ENCODE data around the gene ATG3. TPM values are rescaled to one million over a fixed set of nuclear protein-coding genes. Genes with fewer than 3 reads are reported as not detected.

ATG3 gene
- total RNA-seq, 2 donors from 2014 or later = 45.7 to 73.5 TPM

GRCh38 chr3:112504123-112504522 is 57.6 kb downstream of the ATG3 start:
- WGBS = 85% methylated on average over 3 of the region's 3 CpGs
- Histone ChIP-seq H3K9me3 (no peaks in the 10 kb centered on the region), H3K36me3 (no peaks in the 10 kb centered on the region), H3K4me1 (replicated peaks) (no peaks in the 10 kb centered on the region), H3K4me3 (no peak overlapping the region), H3K27me3 (replicated peaks; ENCODE audit: insufficient read depth) (no peaks in the 10 kb centered on the region), H3K27ac (no peak overlapping the region)
- intact Hi-C loops (cut with DNase I) = no loop called here
- DNase-seq (ENCODE audit: low spot score) = no peak
- TF ChIP-seq POLR2AphosphoS5 (IDR thresholded peaks at IDR 0.05) (no peak), POLR2A (IDR thresholded peaks at IDR 0.05) (no peak), CTCF (IDR thresholded peaks at IDR 0.05) (no peak)

DNA sequence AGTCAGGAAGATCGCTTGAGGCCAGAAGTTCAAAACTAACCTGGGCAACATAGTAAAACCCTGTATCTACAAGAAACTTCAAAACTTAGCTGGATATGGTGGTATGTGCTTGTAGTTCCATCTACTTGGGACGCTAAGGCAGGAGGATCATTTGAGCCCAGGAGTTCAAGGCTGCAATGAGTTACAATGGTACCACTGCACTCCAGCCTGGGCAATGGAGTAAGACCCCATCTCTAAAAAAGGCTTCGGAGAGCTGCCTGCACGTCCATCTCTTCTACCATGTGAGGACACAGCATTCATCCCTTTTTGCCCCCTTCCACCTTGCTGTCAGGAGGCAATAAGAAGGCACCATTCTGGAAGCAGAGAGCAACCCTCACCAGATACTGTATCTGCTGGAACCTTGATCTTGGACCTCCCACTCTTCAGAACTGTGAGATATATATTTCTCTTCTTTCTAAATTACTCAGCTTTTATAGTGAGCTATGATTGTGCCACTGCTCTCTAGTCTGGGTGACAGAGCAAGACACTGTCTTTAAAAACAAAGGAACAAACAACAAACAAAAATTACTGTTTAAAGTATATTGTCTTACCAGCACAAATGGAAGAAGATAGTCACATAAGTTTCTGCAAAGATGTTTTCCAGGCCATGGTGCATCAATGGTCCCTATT is 58.3 kb downstream of the ATG3 start:
- H3K27ac ChIP-seq = no peak overlapping the region
- no peak for DNase-seq (ENCODE audit: low spot score)
- H3K36me3 ChIP-seq = no peaks in the 10 kb centered on the region
- H3K9me3 ChIP-seq = no peaks in the 10 kb centered on the region
- TF ChIP-seq POLR2AphosphoS5 (IDR thresholded peaks at IDR 0.05) (no peak), CTCF (IDR thresholded peaks at IDR 0.05) (no peak), POLR2A (IDR thresholded peaks at IDR 0.05) (no peak)
- no peaks in the 10 kb centered on the region for H3K4me1 ChIP-seq (replicated peaks)
- H3K27me3 ChIP-seq (replicated peaks; ENCODE audit: insufficient read depth) = no peaks in the 10 kb centered on the region
- no peak overlapping the region for H3K4me3 ChIP-seq
- intact Hi-C loops (cut with DNase I) = no loop called here
- 90% methylated on average over 4 of the region's 4 CpGs for WGBS

GRCh38 chr3:112500621-112501020 is 61.1 kb downstream of the ATG3 start:
- no peak overlapping the region for H3K27ac ChIP-seq
- no peaks in the 10 kb centered on the region for H3K9me3 ChIP-seq
- no peaks in the 10 kb centered on the region for H3K4me1 ChIP-seq (replicated peaks)
- 88% methylated on average over 2 of the region's 2 CpGs for WGBS
- H3K4me3 ChIP-seq = no peak overlapping the region
- TF ChIP-seq POLR2AphosphoS5 (IDR thresholded peaks at IDR 0.05) = no peak
- intact Hi-C loops (cut with DNase I) = no loop called here
- no peaks in the 10 kb centered on the region for H3K36me3 ChIP-seq
- DNase-seq (ENCODE audit: low spot score) = no peak
- H3K27me3 ChIP-seq (replicated peaks; ENCODE audit: insufficient read depth) = no peaks in the 10 kb centered on the region

GRCh38 chr3:112498914-112499711 is 62.6 kb downstream of the ATG3 start, which contains the start of gene BTLA:
Gene BTLA (minus strand): TSS chr3:112499472. CDS start chr3:112499358, 114 bp downstream.
- intact Hi-C loops (cut with DNase I) = no loop called here
- Histone ChIP-seq H3K4me3 (no peak within 1 kb of the TSS), H3K9me3 (no peaks in the 10 kb centered on the region), H3K36me3 (no peaks in the 10 kb centered on the region), H3K27ac (no peak within 1 kb of the TSS), H3K27me3 (replicated peaks; ENCODE audit: insufficient read depth) (no peaks in the 10 kb centered on the region), H3K4me1 (replicated peaks) (no peaks in the 10 kb centered on the region)
- DNase-seq (ENCODE audit: low spot score) = no peak
- no peak for TF ChIP-seq POLR2A (IDR thresholded peaks at IDR 0.05)
- TF ChIP-seq CTCF (IDR thresholded peaks at IDR 0.05) = no peak
- TF ChIP-seq POLR2AphosphoS5 (IDR thresholded peaks at IDR 0.05) = no peak
- WGBS = 87% methylated on average over 12 of the region's 12 CpGs

- Histone ChIP-seq H3K27me3 (replicated peaks; ENCODE audit: insufficient read depth) (no peaks in the 10 kb centered on the region), H3K4me1 (replicated peaks) (no peaks in the 10 kb centered on the region), H3K9me3 (no peaks in the 10 kb centered on the region), H3K4me3 (no peak overlapping the region), H3K27ac (no peak overlapping the region), H3K36me3 (no peaks in the 10 kb centered on the region)
- DNase-seq (ENCODE audit: low spot score) = no peak
- TF ChIP-seq POLR2AphosphoS5 (IDR thresholded peaks at IDR 0.05) (no peak), POLR2A (IDR thresholded peaks at IDR 0.05) (no peak), CTCF (IDR thresholded peaks at IDR 0.05) (no peak)
- intact Hi-C loops (cut with DNase I) = no loop called here
- WGBS = 92% methylated on average over 11 of the region's 11 CpGs
Observed at GRCh38 chr3:112497897-112498548, 63.7 kb downstream of the ATG3 start.

Measured in prostate gland (tissue), 2 donors.